Measurements from ENCODE around the gene PCNX2.

- TF ChIP-seq CTCF (IDR thresholded peaks at IDR 0.05) (no peak), ZFX (IDR thresholded peaks at IDR 0.05; ENCODE audit: borderline replicate concordance) (no peak)
Observed at GRCh38 chr1:233078396-233078795, 217.1 kb downstream of the PCNX2 start.

Data from 22Rv1 (cell line).